Endothelial cell (in vitro differentiated cells): Measurements from ENCODE around the gene ST7. TPM values are rescaled to one million over a fixed set of nuclear protein-coding genes. Genes with fewer than 3 reads are reported as not detected.

Source experiments
- DNase-seq: peaks from one replicate; pipeline ENCODE4 v3.0.0; 2021; ENCODE audit warnings: low spot score
- H3K27ac Mint-ChIP-seq: one replicate; pipeline ENCODE4 v1.8.0; 2021; ENCODE audit warnings: mixed read lengths, inconsistent platforms; ENCODE audit not compliant: unreplicated experiment
- H3K27me3 Mint-ChIP-seq: one replicate; pipeline ENCODE4 v1.8.0; 2021; ENCODE audit warnings: mild to moderate bottlenecking, moderate library complexity, mixed read lengths, inconsistent platforms; ENCODE audit not compliant: unreplicated experiment
- H3K36me3 Mint-ChIP-seq: one replicate; pipeline ENCODE4 v1.8.0; 2021; ENCODE audit warnings: mild to moderate bottlenecking, low read depth, mixed read lengths, inconsistent platforms; ENCODE audit not compliant: unreplicated experiment
- H3K4me1 Mint-ChIP-seq: one replicate; pipeline ENCODE4 v1.8.0; 2021; ENCODE audit warnings: mild to moderate bottlenecking, mixed read lengths, inconsistent platforms; ENCODE audit not compliant: unreplicated experiment
- H3K4me3 Mint-ChIP-seq: one replicate; pipeline ENCODE4 v1.8.0; 2021; ENCODE audit warnings: mild to moderate bottlenecking, mixed read lengths, inconsistent platforms; ENCODE audit not compliant: unreplicated experiment
- H3K9me3 Mint-ChIP-seq: one replicate; pipeline ENCODE4 v1.8.0; 2021; ENCODE audit warnings: mixed read lengths, inconsistent platforms; ENCODE audit not compliant: unreplicated experiment
- total RNA-seq: library from RNA; stranded (reverse); fragmentation: NEBNext Ultra II Directional; extraction: Animal tissue kit (Norgen Biotek cat#: 25700); gene quantifications from one replicate; pipeline ENCODE4 v1.2.1, GENCODE V29; 2021; ENCODE audit not compliant: unreplicated experiment
- TF ChIP-seq, protein P1 (sequence below): fragments of 200-600 bp; sonication (generic); IDR thresholded peaks from one replicate; pipeline ENCODE4 v1.5.0; 2021; ENCODE audit warnings: antibody characterized with exemption; ENCODE audit not compliant: unreplicated experiment

ST7 gene
- total RNA-seq, 1 donor from 2014 or later = 44.1 TPM

- no peak overlapping the region for H3K27ac Mint-ChIP-seq
- peaks cover 4% of the 10 kb centered on the region for H3K36me3 Mint-ChIP-seq
- H3K27me3 Mint-ChIP-seq = peaks cover 3% of the 10 kb centered on the region
- no peaks in the 10 kb centered on the region for H3K9me3 Mint-ChIP-seq
- no peak overlapping the region for H3K4me3 Mint-ChIP-seq
- no peaks in the 10 kb centered on the region for H3K4me1 Mint-ChIP-seq
- TF ChIP-seq, protein P1, sequence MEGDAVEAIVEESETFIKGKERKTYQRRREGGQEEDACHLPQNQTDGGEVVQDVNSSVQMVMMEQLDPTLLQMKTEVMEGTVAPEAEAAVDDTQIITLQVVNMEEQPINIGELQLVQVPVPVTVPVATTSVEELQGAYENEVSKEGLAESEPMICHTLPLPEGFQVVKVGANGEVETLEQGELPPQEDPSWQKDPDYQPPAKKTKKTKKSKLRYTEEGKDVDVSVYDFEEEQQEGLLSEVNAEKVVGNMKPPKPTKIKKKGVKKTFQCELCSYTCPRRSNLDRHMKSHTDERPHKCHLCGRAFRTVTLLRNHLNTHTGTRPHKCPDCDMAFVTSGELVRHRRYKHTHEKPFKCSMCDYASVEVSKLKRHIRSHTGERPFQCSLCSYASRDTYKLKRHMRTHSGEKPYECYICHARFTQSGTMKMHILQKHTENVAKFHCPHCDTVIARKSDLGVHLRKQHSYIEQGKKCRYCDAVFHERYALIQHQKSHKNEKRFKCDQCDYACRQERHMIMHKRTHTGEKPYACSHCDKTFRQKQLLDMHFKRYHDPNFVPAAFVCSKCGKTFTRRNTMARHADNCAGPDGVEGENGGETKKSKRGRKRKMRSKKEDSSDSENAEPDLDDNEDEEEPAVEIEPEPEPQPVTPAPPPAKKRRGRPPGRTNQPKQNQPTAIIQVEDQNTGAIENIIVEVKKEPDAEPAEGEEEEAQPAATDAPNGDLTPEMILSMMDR = no peak
- DNase-seq = no peak
These were observed 204.2 kb downstream of the ST7 start for GRCh38 chr7:117157241-117158209.

DNA sequence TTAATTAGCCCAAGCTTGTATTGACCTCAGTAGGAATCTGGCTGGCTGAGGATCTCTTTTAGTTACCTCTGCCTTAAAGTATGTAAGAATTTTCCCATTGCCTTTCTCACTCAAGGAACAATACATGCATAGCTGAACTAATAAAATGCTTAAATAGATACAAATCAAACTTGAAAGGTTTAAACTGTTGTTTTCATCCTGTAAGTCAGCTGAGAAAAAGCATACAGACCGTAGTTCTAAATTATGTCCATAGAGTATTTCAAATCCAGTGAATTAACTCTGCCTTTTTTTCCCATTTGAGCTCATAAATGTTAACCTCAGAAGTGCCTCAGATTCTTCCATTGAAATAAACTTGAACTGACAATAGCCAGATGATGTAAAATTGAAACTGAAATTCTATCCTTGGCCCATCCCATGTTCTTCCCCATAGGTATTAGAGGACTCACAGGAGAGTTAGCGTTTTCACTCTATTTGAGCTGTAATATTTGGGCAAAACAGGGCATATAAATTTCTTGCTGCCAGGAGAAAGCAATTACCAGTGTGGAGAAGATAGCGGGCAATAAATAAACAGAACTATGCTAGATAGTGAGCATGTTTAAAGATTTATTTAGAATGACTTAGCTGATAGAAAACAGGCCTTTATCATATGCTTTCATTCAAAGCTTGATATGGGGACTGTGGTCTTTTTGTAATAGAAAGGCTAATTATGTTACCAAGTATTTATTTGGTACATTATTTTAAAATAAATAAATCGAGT, 205.8 kb downstream of the ST7 start:
- H3K27ac Mint-ChIP-seq = no peak overlapping the region
- no peaks in the 10 kb centered on the region for H3K9me3 Mint-ChIP-seq
- peaks cover 4% of the 10 kb centered on the region for H3K36me3 Mint-ChIP-seq
- peaks cover 3% of the 10 kb centered on the region for H3K27me3 Mint-ChIP-seq
- TF ChIP-seq, protein P1 = no peak
- DNase-seq = no peak
- H3K4me3 Mint-ChIP-seq = no peak overlapping the region
- no peaks in the 10 kb centered on the region for H3K4me1 Mint-ChIP-seq

GRCh38 chr7:117163101-117163500, 209.8 kb downstream of the ST7 start:
- TF ChIP-seq, protein P1 = no peak
- Mint-ChIP-seq H3K4me3 (no peak overlapping the region), H3K36me3 (peaks cover 4% of the 10 kb centered on the region), H3K9me3 (no peaks in the 10 kb centered on the region), H3K27me3 (peaks cover 3% of the 10 kb centered on the region), H3K4me1 (peaks cover 10% of the 10 kb centered on the region), H3K27ac (no peak overlapping the region)
- DNase-seq = no peak

- H3K27ac Mint-ChIP-seq = no peak overlapping the region
- no peak for DNase-seq
These were observed 211.3 kb downstream of the ST7 start for GRCh38 chr7:117164620-117165019.

More at GRCh38 chr7:117164620-117165019, 211.3 kb downstream of the ST7 start:
- no peak overlapping the region for H3K4me3 Mint-ChIP-seq
- H3K4me1 Mint-ChIP-seq = peaks cover 10% of the 10 kb centered on the region
- H3K36me3 Mint-ChIP-seq = peaks cover 4% of the 10 kb centered on the region
- H3K27me3 Mint-ChIP-seq = peaks cover 5% of the 10 kb centered on the region
- TF ChIP-seq, protein P1 = no peak
- no peaks in the 10 kb centered on the region for H3K9me3 Mint-ChIP-seq
